Calu3 (cell line): Measurements from ENCODE around the gene SMDT1. TPM values are rescaled to one million over a fixed set of nuclear protein-coding genes. Genes with fewer than 3 reads are reported as not detected.
"Not testable (repeated sequence)": the region's sequence is repeated elsewhere in the genome, so short reads cannot be mapped to it uniquely, and the experiment has no call there.

Source experiments
- BruUV-seq: library from RNA; stranded (reverse); fragments of 400-500 nt; replicated peaks from 2 replicates; lab custom pipeline; 2021; lab: Mats Ljungman, UMichigan
- CTCF ChIA-PET: fragments of 300-600 bp; sonication (Branson Sonifier 250); formaldehyde crosslinking; loops from one replicate; lab custom pipeline; 2022; ENCODE audit warnings: antibody characterized with exemption; lab: Charles Lee
- DNase-seq: peaks from one replicate; pipeline ENCODE4 v3.0.0; 2022
- H3K27ac Mint-ChIP-seq: one replicate; pipeline ENCODE4 v1.8.0; 2022; ENCODE audit warnings: mixed read lengths; ENCODE audit not compliant: unreplicated experiment
- H3K27me3 Mint-ChIP-seq: one replicate; pipeline ENCODE4 v1.8.0; 2022; ENCODE audit warnings: mixed read lengths; ENCODE audit not compliant: unreplicated experiment
- H3K36me3 Mint-ChIP-seq: one replicate; pipeline ENCODE4 v1.8.0; 2022; ENCODE audit warnings: mild to moderate bottlenecking, moderate library complexity, mixed read lengths; ENCODE audit not compliant: insufficient read depth, unreplicated experiment
- H3K4me1 Mint-ChIP-seq: one replicate; pipeline ENCODE4 v1.8.0; 2022; ENCODE audit warnings: mild to moderate bottlenecking, low read depth, mixed read lengths; ENCODE audit not compliant: unreplicated experiment
- H3K4me3 Mint-ChIP-seq: one replicate; pipeline ENCODE4 v1.8.0; 2022; ENCODE audit warnings: mild to moderate bottlenecking, low read depth, moderate library complexity, mixed read lengths; ENCODE audit not compliant: unreplicated experiment
- H3K9me3 Mint-ChIP-seq: one replicate; pipeline ENCODE4 v1.8.0; 2022; ENCODE audit warnings: low read depth, mixed read lengths; ENCODE audit not compliant: unreplicated experiment
- CTCF ChIP-seq: fragments of 200-600 bp; IDR thresholded peaks from one replicate; pipeline ENCODE4 v1.8.0; 2022; ENCODE audit warnings: antibody characterized with exemption; ENCODE audit not compliant: unreplicated experiment
- intact Hi-C: fragments of 100-400 bp; cut with micrococcal nuclease; formaldehyde crosslinking; loops from one replicate; pipeline ENCODE4 v1.10.0; 2022; ENCODE audit not compliant: unreplicated experiment
- total RNA-seq: library from RNA; stranded (reverse); gene quantifications from 2 replicates; pipeline ENCODE4 v1.2.3, GENCODE V29; 2022

SMDT1 gene
- total RNA-seq, 1 experiment from 2014 or later = 60.8 TPM

GRCh38 chr22:42108848-42109247 lies 29.3 kb downstream of the SMDT1 start:
- no peak overlapping the region for H3K27ac Mint-ChIP-seq
- no TSS peak for BruUV-seq
- H3K4me3 Mint-ChIP-seq = no peak overlapping the region
- intact Hi-C loops = no loop called here
- H3K36me3 Mint-ChIP-seq = no peaks in the 10 kb centered on the region
- no peak for DNase-seq
- CTCF ChIA-PET = no interaction called here
- no peaks in the 10 kb centered on the region for H3K27me3 Mint-ChIP-seq
- no peak for TF ChIP-seq CTCF
- no peaks in the 10 kb centered on the region for H3K4me1 Mint-ChIP-seq
- no peaks in the 10 kb centered on the region for H3K9me3 Mint-ChIP-seq

GRCh38 chr22:42111798-42112197 lies 32.3 kb downstream of the SMDT1 start:
- intact Hi-C loops = no loop called here
- Mint-ChIP-seq H3K4me1 (no peaks in the 10 kb centered on the region), H3K27ac (no peak overlapping the region), H3K4me3 (no peak overlapping the region), H3K27me3 (no peaks in the 10 kb centered on the region), H3K9me3 (no peaks in the 10 kb centered on the region), H3K36me3 (no peaks in the 10 kb centered on the region)
- DNase-seq = no peak
- no TSS peak for BruUV-seq
- CTCF ChIA-PET = interaction anchor here (1.7 kb wide), 1 partner anchor 21 kb away, joined by 10 read pairs; the partner anchor contains the start of gene NDUFA6
- TF ChIP-seq CTCF = no peak

GRCh38 chr22:42112793-42113192 lies 33.3 kb downstream of the SMDT1 start:
- intact Hi-C loops, DNase-seq: not testable (repeated sequence)

GRCh38 chr22:42114721-42115120 lies 35.2 kb downstream of the SMDT1 start:
- no peak for DNase-seq
- CTCF ChIA-PET = no interaction called here
- no peak for TF ChIP-seq CTCF
- intact Hi-C loops = no loop called here
- Mint-ChIP-seq H3K36me3 (no peaks in the 10 kb centered on the region), H3K9me3 (peaks cover 4% of the 10 kb centered on the region), H3K4me3 (no peak overlapping the region), H3K27ac (no peak overlapping the region), H3K4me1 (no peaks in the 10 kb centered on the region), H3K27me3 (no peaks in the 10 kb centered on the region)
- BruUV-seq = no TSS peak

More at GRCh38 chr22:42112793-42113192, 33.3 kb downstream of the SMDT1 start:
- not testable (repeated sequence) for H3K27me3 Mint-ChIP-seq, BruUV-seq, H3K4me3 Mint-ChIP-seq, H3K36me3 Mint-ChIP-seq, H3K9me3 Mint-ChIP-seq, H3K27ac Mint-ChIP-seq, H3K4me1 Mint-ChIP-seq
- CTCF ChIA-PET = interaction anchor here (0.6 to 1.7 kb wide), 4 partner anchors 10 to 187 kb away, joined by 3 to 10 read pairs (median 6); partner anchors contain the start of gene NDUFA6

- H3K4me3 Mint-ChIP-seq, BruUV-seq, H3K9me3 Mint-ChIP-seq, H3K4me1 Mint-ChIP-seq, intact Hi-C loops, CTCF ChIA-PET, H3K27me3 Mint-ChIP-seq, H3K27ac Mint-ChIP-seq, H3K36me3 Mint-ChIP-seq: not testable (repeated sequence)
- peak; percentile 21 for DNase-seq
These were observed 35.9 kb downstream of the SMDT1 start for GRCh38 chr22:42115420-42115830.
